Measurements from ENCODE around the gene ABI1.
"Not testable (repeated sequence)": the region's sequence is repeated elsewhere in the genome, so short reads cannot be mapped to it uniquely, and the experiment has no call there.

The ABI1 gene

DNA sequence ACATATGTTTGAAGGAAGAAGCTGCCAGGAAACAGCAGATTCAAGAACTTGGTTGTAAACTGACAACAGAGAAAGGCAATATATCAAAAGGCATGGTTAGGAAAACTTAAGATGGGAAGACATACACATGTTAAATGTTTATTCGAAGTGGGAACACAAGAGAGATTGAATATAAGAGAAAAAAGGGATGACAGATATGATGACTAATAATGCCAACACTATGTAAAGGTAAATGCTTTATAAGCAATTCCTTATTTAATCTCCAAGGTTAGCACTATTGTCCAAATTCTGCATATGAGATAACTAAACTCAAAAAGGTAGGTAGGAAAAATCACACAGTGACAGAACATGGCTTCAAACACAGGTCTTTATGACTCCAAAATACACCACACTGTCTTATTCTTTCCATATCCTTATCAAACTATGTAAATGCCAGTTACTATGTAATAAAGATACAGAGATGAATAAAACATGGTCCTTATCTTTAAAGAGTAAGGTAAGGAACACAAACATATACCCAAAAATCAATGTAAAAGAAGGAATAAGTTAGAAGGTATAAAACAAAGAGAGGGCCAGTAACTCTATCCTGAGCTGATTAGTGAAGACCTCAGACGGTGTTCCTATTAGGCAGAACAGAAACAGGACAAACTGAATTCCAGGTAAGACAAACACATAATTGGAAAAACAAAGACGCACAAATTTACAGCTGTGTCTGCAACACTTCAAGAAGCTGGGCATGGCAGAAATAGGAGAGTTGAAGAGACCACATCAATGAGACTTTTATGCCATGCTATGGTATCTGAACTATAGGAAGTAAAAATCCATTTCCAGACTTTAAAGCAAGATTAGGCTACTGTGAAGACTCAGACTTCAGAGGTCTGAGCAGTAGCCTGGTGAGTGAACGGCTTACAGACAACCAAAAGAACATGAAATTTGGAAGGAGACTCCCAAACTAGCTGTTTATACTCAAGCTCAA is 56.1 kb downstream of the ABI1 start:
- no peaks in the 10 kb centered on the region for H3K36me3 ChIP-seq (ENCODE audit: insufficient read depth, low read length)
- H3K4me1 ChIP-seq (ENCODE audit: insufficient read depth, low read length), result peaks cover 35% of the 10 kb centered on the region; the same call in 1 of the 2 replicates
- H3K9ac ChIP-seq (ENCODE audit: low read depth, low read length), result no peak overlapping the region
- no peaks in the 10 kb centered on the region for H3K9me3 ChIP-seq (ENCODE audit: control insufficient read depth, insufficient read depth, low read length)

DNA sequence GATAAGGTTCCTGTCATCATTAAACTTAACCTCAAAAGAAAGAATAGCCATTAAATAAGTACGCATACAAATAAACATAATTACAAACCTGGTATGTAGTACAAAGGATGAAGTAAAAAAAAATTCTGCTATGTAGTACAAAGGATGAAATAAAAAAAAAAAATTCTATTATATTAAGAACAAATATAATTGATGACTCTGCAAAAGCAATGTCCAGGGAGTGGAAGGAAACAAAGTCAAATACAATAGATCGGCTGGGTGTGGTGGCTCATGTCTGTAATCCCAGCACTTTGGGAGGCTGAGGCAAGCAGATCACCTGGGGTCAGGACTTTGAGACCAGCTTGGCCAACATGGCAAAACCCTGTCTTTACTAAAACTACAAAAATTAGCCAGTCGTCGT is 56.9 kb downstream of the ABI1 start:
- H3K9me3 ChIP-seq (ENCODE audit: control insufficient read depth, insufficient read depth, low read length), result no peaks in the 10 kb centered on the region; the same call in 1 of the 2 replicates
- H3K4me1 ChIP-seq (ENCODE audit: insufficient read depth, low read length), result peaks cover 35% of the 10 kb centered on the region; the same call in 1 of the 2 replicates
- no peak overlapping the region for H3K9ac ChIP-seq (ENCODE audit: low read depth, low read length)
- no peaks in the 10 kb centered on the region for H3K36me3 ChIP-seq (ENCODE audit: insufficient read depth, low read length)

DNA sequence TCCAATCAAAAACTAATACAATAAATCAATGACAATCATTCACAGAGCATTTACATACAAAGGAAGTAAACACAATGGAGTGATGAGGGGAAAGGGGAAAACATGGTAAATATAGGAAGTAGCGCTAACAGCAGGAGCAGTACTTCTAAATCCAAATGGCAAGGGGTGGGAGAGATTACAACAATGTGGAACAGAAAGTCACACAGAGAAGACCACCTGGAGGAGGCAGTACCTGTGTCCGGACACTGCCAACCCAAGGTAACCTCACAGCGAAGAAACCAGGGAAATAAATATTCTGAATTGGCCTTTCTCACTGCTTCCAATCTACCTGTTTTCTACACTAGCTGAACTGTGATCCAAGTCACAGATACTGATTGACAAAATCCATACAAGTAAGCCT is 58.2 kb downstream of the ABI1 start:
- Histone ChIP-seq H3K36me3 (ENCODE audit: insufficient read depth, low read length) (0 out of 2 replicates have a peak, but pooled peaks cover 3% of the 10 kb centered on the region), H3K4me1 (ENCODE audit: insufficient read depth, low read length) (peaks cover 35% of the 10 kb centered on the region; the same call in 1 of the 2 replicates), H3K9ac (ENCODE audit: low read depth, low read length) (no peak overlapping the region), H3K9me3 (ENCODE audit: control insufficient read depth, insufficient read depth, low read length) (no peaks in the 10 kb centered on the region; the same call in 1 of the 2 replicates)

DNA sequence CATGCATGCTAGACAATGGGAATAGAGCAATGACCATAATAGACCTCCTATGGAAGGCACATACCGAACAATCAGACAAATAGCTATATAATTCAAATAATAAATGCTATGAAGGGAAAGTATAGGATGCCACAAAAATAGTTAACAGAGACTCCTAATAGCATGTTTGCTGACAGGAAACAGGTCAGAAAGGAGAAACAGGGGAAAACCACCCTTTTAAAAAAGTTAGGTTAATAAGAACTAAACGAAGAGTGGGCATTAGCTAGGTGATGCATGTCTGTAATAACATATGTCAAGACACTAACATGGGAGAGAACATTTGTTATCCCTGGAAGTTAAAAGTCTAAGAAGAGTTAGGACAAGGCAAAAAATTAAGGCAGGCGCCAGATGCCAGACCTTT is 58.9 kb downstream of the ABI1 start:
- Histone ChIP-seq H3K4me1 (ENCODE audit: insufficient read depth, low read length) (peaks cover 35% of the 10 kb centered on the region; the same call in 1 of the 2 replicates), H3K36me3 (ENCODE audit: insufficient read depth, low read length) (0 out of 2 replicates have a peak, but pooled peaks cover 3% of the 10 kb centered on the region), H3K9me3 (ENCODE audit: control insufficient read depth, insufficient read depth, low read length) (no peaks in the 10 kb centered on the region; the same call in none of the 2 replicates), H3K9ac (ENCODE audit: low read depth, low read length) (no peak overlapping the region)

DNA sequence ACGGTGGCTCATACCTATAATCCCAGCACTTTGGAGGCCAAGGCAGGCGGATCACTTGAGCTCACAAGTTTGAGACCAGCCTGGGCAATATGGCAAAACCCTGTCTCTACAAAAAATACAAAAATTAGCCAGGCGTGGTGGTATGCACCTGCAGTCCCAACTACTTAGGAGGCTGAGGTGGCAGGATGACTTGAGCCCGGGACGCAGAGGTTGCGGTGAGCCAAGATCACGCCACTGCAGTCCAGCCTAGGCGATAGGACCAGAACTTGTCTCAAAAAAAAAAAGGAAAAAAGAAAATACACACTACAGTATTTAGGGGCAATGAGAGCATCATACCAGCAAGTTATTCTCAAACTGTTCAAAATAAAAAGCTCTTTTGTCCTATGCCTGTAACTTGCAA is 59.5 kb downstream of the ABI1 start:
- H3K9me3 ChIP-seq (ENCODE audit: control insufficient read depth, insufficient read depth, low read length), result no peaks in the 10 kb centered on the region; the same call in none of the 2 replicates
- no peak overlapping the region for H3K9ac ChIP-seq (ENCODE audit: low read depth, low read length)
- H3K4me1 ChIP-seq (ENCODE audit: insufficient read depth, low read length), result peaks cover 32% of the 10 kb centered on the region; the same call in 1 of the 2 replicates
- H3K36me3 ChIP-seq (ENCODE audit: insufficient read depth, low read length), result 0 out of 2 replicates have a peak, but pooled peaks cover 3% of the 10 kb centered on the region

DNA sequence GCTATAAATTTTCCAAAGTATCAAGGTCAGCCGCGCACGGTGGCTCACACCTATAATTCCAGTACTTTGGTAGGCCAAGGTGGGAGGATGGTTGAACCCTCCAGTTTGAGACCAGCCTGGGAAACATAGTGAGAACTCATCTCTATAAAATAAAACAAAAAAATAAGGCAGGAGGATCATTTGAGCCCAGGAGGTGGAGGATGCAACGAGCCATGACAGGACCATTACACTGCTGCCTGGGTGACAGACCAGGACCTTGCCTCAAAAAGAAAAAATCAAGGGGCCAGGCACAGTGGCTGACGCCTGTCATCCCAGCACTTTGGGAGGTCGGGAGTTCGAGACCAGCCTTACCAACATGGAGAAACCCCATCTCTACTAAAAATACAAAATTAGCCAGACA is 60.3 kb downstream of the ABI1 start:
- H3K9me3 ChIP-seq (ENCODE audit: control insufficient read depth, insufficient read depth, low read length), result no peaks in the 10 kb centered on the region; the same call in none of the 2 replicates
- H3K9ac ChIP-seq (ENCODE audit: low read depth, low read length), result no peak overlapping the region
- 0 out of 2 replicates have a peak, but pooled peaks cover 3% of the 10 kb centered on the region for H3K36me3 ChIP-seq (ENCODE audit: insufficient read depth, low read length)
- H3K4me1 ChIP-seq (ENCODE audit: insufficient read depth, low read length), result peaks cover 23% of the 10 kb centered on the region; the same call in 1 of the 2 replicates

DNA sequence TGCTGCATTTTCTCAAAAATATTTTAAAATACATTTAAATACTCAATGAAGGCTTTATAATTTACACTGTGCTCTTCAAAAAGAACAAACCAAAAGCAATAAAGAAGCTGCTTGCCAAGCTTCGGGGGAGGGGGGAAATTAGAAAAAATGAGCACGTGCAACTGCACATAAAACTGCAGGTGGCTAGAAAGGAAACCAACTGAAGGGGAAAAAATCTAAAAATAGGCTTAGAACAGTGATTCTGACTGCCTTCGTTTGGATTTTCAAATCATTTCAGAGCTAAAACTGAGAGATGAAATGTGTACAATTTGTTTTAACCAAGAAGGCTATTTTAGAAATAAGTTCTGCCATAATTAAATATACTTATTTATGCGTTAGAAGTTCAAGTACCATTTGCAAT is 61.4 kb downstream of the ABI1 start:
- 0 out of 2 replicates have a peak, but pooled peaks cover 3% of the 10 kb centered on the region for H3K36me3 ChIP-seq (ENCODE audit: insufficient read depth, low read length)
- peaks cover 17% of the 10 kb centered on the region; the same call in 1 of the 2 replicates for H3K4me1 ChIP-seq (ENCODE audit: insufficient read depth, low read length)
- H3K9me3 ChIP-seq (ENCODE audit: control insufficient read depth, insufficient read depth, low read length), result no peaks in the 10 kb centered on the region; the same call in none of the 2 replicates
- no peak overlapping the region for H3K9ac ChIP-seq (ENCODE audit: low read depth, low read length)

DNA sequence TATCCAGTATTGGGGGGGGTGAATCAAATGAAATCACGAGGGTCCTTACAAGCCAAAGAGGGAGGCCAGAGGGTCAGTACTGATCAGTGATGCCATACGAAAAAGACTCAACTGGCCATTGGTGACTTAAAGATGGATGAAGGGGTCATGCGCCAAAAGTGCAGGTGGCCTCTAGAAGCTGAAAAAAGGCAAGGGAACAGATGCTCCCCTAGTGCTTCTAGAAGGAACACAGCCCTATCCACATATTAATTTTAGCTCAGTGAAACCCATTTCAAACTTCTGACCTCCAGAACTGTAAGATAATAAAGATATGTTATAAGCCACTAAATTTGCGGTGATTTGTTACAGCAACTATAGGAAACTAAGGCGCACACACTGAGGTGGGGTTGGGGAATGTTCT is 62.5 kb downstream of the ABI1 start:
- H3K9me3 ChIP-seq (ENCODE audit: control insufficient read depth, insufficient read depth, low read length), result no peaks in the 10 kb centered on the region; the same call in none of the 2 replicates
- no peak overlapping the region for H3K9ac ChIP-seq (ENCODE audit: low read depth, low read length)
- H3K36me3 ChIP-seq (ENCODE audit: insufficient read depth, low read length), result 0 out of 2 replicates have a peak, but pooled peaks cover 3% of the 10 kb centered on the region
- peaks cover 13% of the 10 kb centered on the region; the same call in 1 of the 2 replicates for H3K4me1 ChIP-seq (ENCODE audit: insufficient read depth, low read length)

DNA sequence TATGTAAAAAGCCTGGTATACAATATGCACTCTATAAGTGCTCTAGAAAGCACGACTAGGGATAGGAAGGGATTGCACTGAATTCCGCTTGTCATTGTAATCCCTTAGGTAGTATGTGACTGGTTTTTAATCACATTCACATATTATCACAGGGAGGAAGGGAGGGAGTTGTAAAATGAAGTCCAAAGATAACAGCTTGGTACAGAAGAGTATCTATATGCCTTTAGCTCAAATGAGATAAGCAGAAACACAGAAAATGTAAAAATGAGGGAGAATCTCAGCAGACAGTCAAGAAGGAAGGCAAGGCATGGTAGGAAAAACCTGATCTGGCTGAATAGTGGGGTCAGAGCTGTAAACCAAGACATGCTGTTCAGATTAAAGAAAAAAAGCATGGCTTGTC is 63.4 kb downstream of the ABI1 start:
- H3K36me3 ChIP-seq (ENCODE audit: insufficient read depth, low read length), result 0 out of 2 replicates have a peak, but pooled peaks cover 3% of the 10 kb centered on the region

DNA sequence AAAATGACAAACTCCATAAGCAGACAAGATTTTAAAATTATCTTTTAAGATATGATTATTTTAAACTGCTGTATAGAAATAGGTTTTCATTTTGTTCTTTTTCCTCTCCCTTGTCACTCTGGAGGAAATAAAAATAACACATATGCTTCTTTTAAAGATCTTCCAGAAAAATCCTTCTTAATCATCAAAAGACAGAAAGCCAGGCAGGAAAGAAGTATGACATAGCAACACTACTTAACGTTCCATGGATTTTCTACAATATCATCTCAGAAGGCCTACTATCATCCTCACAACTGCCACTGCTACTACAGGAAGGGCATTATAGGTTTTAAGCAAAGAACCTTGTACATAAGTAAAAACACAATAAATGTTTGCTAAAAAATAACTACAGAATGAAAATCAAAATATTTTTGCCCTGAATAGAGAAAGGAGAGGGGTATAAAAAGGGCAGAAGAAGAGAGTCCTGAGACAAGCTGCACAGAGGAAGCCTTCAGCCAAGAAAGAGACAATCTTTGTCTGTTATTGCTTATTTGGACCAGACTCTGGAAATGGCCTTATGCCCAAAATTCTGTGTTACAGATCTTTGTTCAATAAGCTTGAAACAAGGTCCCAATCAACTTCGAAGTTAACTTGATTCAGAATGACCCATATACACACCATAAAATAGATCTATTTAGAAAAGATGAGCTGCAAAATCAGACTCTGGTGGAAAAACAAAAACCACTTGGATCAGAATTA is 67.8 kb downstream of the ABI1 start:
- no peaks in the 10 kb centered on the region for H3K4me1 ChIP-seq (ENCODE audit: insufficient read depth, low read length)
- H3K9ac ChIP-seq (ENCODE audit: low read depth, low read length), result no peak overlapping the region
- H3K36me3 ChIP-seq (ENCODE audit: insufficient read depth, low read length), result 0 out of 2 replicates have a peak, but pooled peaks cover under 1% of the 10 kb centered on the region
- no peaks in the 10 kb centered on the region; the same call in none of the 2 replicates for H3K9me3 ChIP-seq (ENCODE audit: control insufficient read depth, insufficient read depth, low read length)

More for the DNA sequence above, 63.4 kb downstream of the ABI1 start:
- peaks cover 3% of the 10 kb centered on the region; the same call in 1 of the 2 replicates for H3K4me1 ChIP-seq (ENCODE audit: insufficient read depth, low read length)
- H3K9ac ChIP-seq (ENCODE audit: low read depth, low read length), result no peak overlapping the region
- H3K9me3 ChIP-seq (ENCODE audit: control insufficient read depth, insufficient read depth, low read length), result no peaks in the 10 kb centered on the region; the same call in none of the 2 replicates

DNA sequence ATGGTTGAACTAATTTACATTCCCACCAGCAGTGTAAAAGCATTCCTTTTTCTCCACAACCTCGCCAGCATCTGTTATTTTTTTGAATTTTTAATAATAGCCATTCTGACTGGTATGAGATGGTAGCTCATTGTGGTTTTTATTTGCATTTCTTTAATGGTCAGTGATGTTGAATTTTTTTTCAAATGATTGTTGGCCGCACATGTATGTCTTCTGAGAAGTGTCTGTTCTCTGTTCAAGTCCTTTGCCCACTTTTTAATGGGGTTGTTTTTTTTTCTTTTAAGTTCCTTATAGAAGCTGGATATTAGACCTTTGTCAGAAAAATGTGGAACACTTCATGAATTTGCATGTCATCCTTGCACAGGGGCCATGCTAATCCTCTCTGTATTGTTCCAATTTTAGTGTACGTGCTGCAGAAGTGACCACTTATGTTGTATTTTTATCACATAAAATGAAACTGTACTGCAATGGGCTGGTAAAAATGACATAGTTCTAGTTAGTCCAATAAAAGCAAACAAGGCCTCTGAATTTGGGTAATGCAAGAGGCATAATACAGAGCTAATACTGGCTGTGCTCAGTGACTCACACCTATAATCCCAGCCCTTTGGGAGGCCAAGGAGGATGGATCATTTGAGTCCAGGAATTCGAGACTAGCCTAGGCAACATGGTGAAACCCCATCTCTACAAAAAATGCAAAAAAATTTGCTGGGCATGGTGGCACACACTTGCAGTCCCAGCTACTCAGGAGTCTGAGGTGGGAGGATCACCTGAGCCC is 70.3 kb downstream of the ABI1 start:
- no peaks in the 10 kb centered on the region for H3K36me3 ChIP-seq (ENCODE audit: insufficient read depth, low read length)
- no peaks in the 10 kb centered on the region for H3K9me3 ChIP-seq (ENCODE audit: control insufficient read depth, insufficient read depth, low read length)
- no peaks in the 10 kb centered on the region for H3K4me1 ChIP-seq (ENCODE audit: insufficient read depth, low read length)
- no peak overlapping the region for H3K9ac ChIP-seq (ENCODE audit: low read depth, low read length)

DNA sequence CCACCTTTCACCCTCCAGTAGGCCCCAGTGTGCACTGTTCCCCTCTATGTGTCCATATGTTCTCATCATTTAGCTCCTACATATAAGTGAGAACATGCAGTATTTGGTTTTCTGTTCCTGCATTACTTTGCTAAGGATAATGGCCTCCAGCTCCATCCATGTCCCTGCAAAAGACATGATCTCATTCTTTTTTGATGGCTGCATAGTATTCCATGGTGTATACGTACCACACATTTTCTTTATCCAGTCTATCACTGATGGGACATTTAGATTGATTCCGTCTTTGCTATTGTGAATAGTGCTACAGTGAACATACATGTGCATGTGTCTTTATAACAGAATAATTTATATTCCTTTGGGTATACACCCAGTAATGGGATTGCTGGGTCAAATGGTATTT is 71.0 kb downstream of the ABI1 start:
- not testable (repeated sequence) for H3K36me3 ChIP-seq (ENCODE audit: insufficient read depth, low read length); H3K9me3 ChIP-seq (ENCODE audit: control insufficient read depth, insufficient read depth, low read length); H3K9ac ChIP-seq (ENCODE audit: low read depth, low read length); H3K4me1 ChIP-seq (ENCODE audit: insufficient read depth, low read length)

DNA sequence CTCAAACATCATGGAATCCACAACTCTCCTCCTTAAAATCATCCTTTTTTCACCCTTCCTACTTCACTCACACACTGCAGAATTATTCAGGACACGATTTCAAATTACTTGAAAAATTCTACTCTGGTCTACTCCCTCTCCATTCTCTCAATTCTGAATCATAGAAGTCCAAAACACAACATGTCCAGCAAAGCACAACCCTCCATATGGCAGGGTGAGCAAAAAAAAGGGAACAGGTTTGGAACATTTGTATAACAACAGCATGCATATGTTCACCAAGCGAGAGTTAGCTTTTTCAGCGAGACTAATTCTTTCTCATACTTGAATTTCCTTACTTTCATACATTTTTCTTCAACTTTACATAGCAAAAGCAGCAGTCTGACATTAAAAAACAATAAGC is 73.4 kb downstream of the ABI1 start:
- H3K4me1 ChIP-seq (ENCODE audit: insufficient read depth, low read length), result 0 out of 2 replicates have a peak, but pooled peaks cover 4% of the 10 kb centered on the region
- H3K9me3 ChIP-seq (ENCODE audit: control insufficient read depth, insufficient read depth, low read length), result no peaks in the 10 kb centered on the region
- H3K9ac ChIP-seq (ENCODE audit: low read depth, low read length), result no peak overlapping the region
- no peaks in the 10 kb centered on the region for H3K36me3 ChIP-seq (ENCODE audit: insufficient read depth, low read length)

Measured in ES-I3 (cell line).